SK-N-SH (cell line): ENCODE data around the gene SPINK1. TPM values are rescaled to one million over a fixed set of nuclear protein-coding genes. Genes with fewer than 3 reads are reported as not detected.

Source experiments
- CTCF ChIA-PET: fragments of 300-600, 350-600 bp; formaldehyde crosslinking; extraction: SDS; loops from one replicate; lab custom pipeline; 2021; lab: Yijun Ruan, JAX
- POLR2A ChIA-PET: fragments of 350-600 bp; sonication (Branson Sonifier 250); formaldehyde crosslinking; extraction: SDS; loops from one replicate; lab custom pipeline; 2020; ENCODE audit warnings: antibody characterized with exemption, inconsistent platforms; lab: Yijun Ruan, JAX
- DNase-seq: peaks from one replicate; pipeline ENCODE4 v3.0.0; 2012
- H2AFZ ChIP-seq: fragments of 200-600 bp; sonication (generic); 2 replicates; pipeline ENCODE4 v1.8.1; 2016; ENCODE audit warnings: antibody characterized with exemption, mild to moderate bottlenecking, low read depth
- H3F3A ChIP-seq: fragments of 200-600 bp; sonication (generic); replicated peaks from 2 replicates; pipeline ENCODE3; 2016; ENCODE audit warnings: antibody characterized with exemption, mild to moderate bottlenecking; ENCODE audit not compliant: insufficient read depth
- H3K27ac ChIP-seq, 2 experiments: fragments of 200-500 bp in 1 of 2; fragments of 200-600 bp in 1 of 2; sonication (Bioruptor generic) in 1 of 2; sonication (generic), shearing (Covaris generic) in 1 of 2; 2 replicates each; pipeline versions ENCODE4 v1.5.1 to v1.6.1; 2014 to 2016; ENCODE audit warnings: low read depth in 2 of 2, inconsistent platforms in 1 of 2, low read length in 1 of 2, mild to moderate bottlenecking in 1 of 2, mixed read lengths in 1 of 2
- H3K27me3 ChIP-seq: fragments of 200-600 bp; sonication (generic), shearing (Covaris generic); 2 replicates; pipeline ENCODE4 v1.6.1; 2016; ENCODE audit warnings: mixed run types; ENCODE audit not compliant: insufficient read depth
- H3K36me3 ChIP-seq, 2 experiments: fragments of 200-500 bp in 1 of 2; fragments of 200-600 bp in 1 of 2; sonication (Bioruptor generic) in 1 of 2; sonication (generic) in 1 of 2; replicated peaks in 1 of 2; 2 replicates each; pipeline versions ENCODE3 to v1.5.1; 2014 to 2016; ENCODE audit warnings: low read length in 1 of 2, mild to moderate bottlenecking in 1 of 2; ENCODE audit not compliant: insufficient read depth in 2 of 2, control insufficient read depth in 1 of 2
- H3K4me1 ChIP-seq, 2 experiments: fragments of 200-500 bp in 1 of 2; fragments of 200-600 bp in 1 of 2; sonication (Bioruptor generic) in 1 of 2; sonication (generic), shearing (Covaris generic) in 1 of 2; 2 replicates each; pipeline versions ENCODE4 v1.5.1 to v1.6.1; 2014 to 2016; ENCODE audit warnings: low read depth in 1 of 2, low read length in 1 of 2, mixed run types in 1 of 2; ENCODE audit not compliant: insufficient read depth in 2 of 2, control insufficient read depth in 1 of 2
- H3K4me2 ChIP-seq: fragments of 200-600 bp; sonication (generic), shearing (Covaris generic); 2 replicates; pipeline ENCODE4 v1.6.1; 2017; ENCODE audit warnings: mixed run types
- H3K4me3 ChIP-seq, 2 experiments: fragments of 200-500 bp in 1 of 2; fragments of 200-600 bp in 1 of 2; sonication (Bioruptor generic) in 1 of 2; sonication (generic), shearing (Covaris generic) in 1 of 2; 2 replicates each; pipeline versions ENCODE4 v1.5.1 to v1.8.1; 2014 to 2016; ENCODE audit warnings: low read depth in 2 of 2, inconsistent platforms in 1 of 2, low read length in 1 of 2, mild to moderate bottlenecking in 1 of 2, mixed read lengths in 1 of 2, moderate library complexity in 1 of 2
- H3K79me2 ChIP-seq: fragments of 200-600 bp; sonication (generic); 2 replicates; pipeline ENCODE4 v1.8.1; 2017; ENCODE audit warnings: mild to moderate bottlenecking; ENCODE audit not compliant: insufficient read depth
- H3K9ac ChIP-seq: fragments of 200-600 bp; sonication (generic); 2 replicates; pipeline ENCODE4 v1.6.1; 2017; ENCODE audit warnings: mixed run types
- H3K9me2 ChIP-seq: fragments of 200-600 bp; sonication (generic); 2 replicates; pipeline ENCODE4 v1.6.1; 2017; ENCODE audit warnings: mixed run types
- H3K9me3 ChIP-seq: fragments of 200-600 bp; sonication (generic); 2 replicates; pipeline ENCODE4 v1.6.1; 2017; ENCODE audit warnings: mixed run types, mild to moderate bottlenecking, moderate library complexity
- H4K20me1 ChIP-seq: fragments of 200-600 bp; sonication (generic); 2 replicates; pipeline ENCODE4 v1.6.1; 2017; ENCODE audit warnings: mild to moderate bottlenecking, mixed run types; ENCODE audit not compliant: insufficient read depth
- FOXJ3 ChIP-seq: sonication (generic); formaldehyde crosslinking; IDR thresholded peaks from 2 replicates; pipeline ENCODE4 v1.5.1; 2020; ENCODE audit warnings: mild to moderate bottlenecking, missing genetic modification reagents
- FOXM1 ChIP-seq: IDR thresholded peaks from 2 replicates; pipeline ENCODE4 v1.4.0; 2012; ENCODE audit warnings: low read depth, mild to moderate bottlenecking
- MEF2A ChIP-seq: IDR thresholded peaks from 2 replicates; pipeline ENCODE4 v1.4.0; 2012; ENCODE audit warnings: low read depth, borderline replicate concordance
- TCF12 ChIP-seq: IDR thresholded peaks from 2 replicates; pipeline ENCODE4 v1.4.0; 2012
- WGBS: methylation state at CpG from one replicate; pipeline ENCODE4 v1.1.6; 2017; ENCODE audit warnings: low lambda C conversion rate; 5-methylcytosine and 5-hydroxymethylcytosine counted together
- polyA plus RNA-seq, 3 experiments: library from polyadenylated mRNA; depleted of rRNA; stranded (reverse); fragments of >200 nt; gene quantifications; 2 replicates each; pipeline ENCODE4 v1.2.3, GENCODE V29; 2012
- TF ChIP-seq, protein P1 (sequence below): fragments of 200-600 bp; sonication (generic); IDR thresholded peaks from 2 replicates; pipeline ENCODE4 v1.6.1; 2017; ENCODE audit warnings: antibody characterized with exemption, mild to moderate bottlenecking, moderate library complexity
- TF ChIP-seq, protein P2 (sequence below): fragments of 150-350 bp; IDR thresholded peaks from 2 replicates; pipeline ENCODE4 v1.6.1; 2016; ENCODE audit warnings: mild to moderate bottlenecking, low read depth, low read length

Gene SPINK1
- polyA plus RNA-seq, 1 of the 3 experiments (the other 2 are of a cell fraction): not detected

DNA sequence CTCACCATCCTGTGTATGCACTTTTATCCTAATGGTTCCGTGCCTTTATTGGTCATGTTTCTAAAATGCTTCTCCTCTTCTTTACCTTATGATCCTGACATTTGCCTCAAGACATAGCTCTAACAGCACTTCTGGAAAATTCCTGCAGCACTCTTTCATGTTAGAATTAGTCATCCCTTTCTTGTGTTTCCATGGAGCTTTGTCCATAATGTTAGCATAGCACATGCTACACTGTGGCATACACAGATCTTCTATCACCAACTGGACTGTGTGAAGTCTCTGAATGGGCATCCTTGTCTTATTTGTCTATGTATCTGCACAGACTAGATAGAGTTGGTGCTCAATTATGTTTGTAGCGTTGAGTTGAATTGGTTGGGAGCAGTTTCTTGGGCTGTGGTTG, 49.0 kb upstream of the SPINK1 start:
- Histone ChIP-seq H3K27me3 (no peaks in the 10 kb centered on the region), H2AFZ (no peak overlapping the region), H3K4me1 (no peaks in the 10 kb centered on the region)
- TF ChIP-seq, protein P1, sequence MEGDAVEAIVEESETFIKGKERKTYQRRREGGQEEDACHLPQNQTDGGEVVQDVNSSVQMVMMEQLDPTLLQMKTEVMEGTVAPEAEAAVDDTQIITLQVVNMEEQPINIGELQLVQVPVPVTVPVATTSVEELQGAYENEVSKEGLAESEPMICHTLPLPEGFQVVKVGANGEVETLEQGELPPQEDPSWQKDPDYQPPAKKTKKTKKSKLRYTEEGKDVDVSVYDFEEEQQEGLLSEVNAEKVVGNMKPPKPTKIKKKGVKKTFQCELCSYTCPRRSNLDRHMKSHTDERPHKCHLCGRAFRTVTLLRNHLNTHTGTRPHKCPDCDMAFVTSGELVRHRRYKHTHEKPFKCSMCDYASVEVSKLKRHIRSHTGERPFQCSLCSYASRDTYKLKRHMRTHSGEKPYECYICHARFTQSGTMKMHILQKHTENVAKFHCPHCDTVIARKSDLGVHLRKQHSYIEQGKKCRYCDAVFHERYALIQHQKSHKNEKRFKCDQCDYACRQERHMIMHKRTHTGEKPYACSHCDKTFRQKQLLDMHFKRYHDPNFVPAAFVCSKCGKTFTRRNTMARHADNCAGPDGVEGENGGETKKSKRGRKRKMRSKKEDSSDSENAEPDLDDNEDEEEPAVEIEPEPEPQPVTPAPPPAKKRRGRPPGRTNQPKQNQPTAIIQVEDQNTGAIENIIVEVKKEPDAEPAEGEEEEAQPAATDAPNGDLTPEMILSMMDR: no peak
- TF ChIP-seq, all 33 proteins: peak for 0
- H3K9me3 ChIP-seq: no peaks in the 10 kb centered on the region
- WGBS: 50% methylated on average over 2 of the region's 2 CpGs
- no peak overlapping the region for H3K4me3 ChIP-seq
- peaks cover 0 to 5% of the 10 kb centered on the region in 2 experiments for H3K36me3 ChIP-seq
- no peaks in the 10 kb centered on the region for H3K9me2 ChIP-seq
- no peaks in the 10 kb centered on the region for H3F3A ChIP-seq
- no peak overlapping the region for H3K9ac ChIP-seq
- no peak for DNase-seq
- ChIA-PET POLR2A (no interaction called here), CTCF (interaction anchor here (5.1 kb wide), 1 partner anchor 54 kb away, joined by 35 read pairs; no protein-coding TSS in a partner anchor)
- H4K20me1 ChIP-seq: no peaks in the 10 kb centered on the region
- no peak overlapping the region for H3K27ac ChIP-seq
- H3K79me2 ChIP-seq: no peaks in the 10 kb centered on the region
- no peak overlapping the region for H3K4me2 ChIP-seq

DNA sequence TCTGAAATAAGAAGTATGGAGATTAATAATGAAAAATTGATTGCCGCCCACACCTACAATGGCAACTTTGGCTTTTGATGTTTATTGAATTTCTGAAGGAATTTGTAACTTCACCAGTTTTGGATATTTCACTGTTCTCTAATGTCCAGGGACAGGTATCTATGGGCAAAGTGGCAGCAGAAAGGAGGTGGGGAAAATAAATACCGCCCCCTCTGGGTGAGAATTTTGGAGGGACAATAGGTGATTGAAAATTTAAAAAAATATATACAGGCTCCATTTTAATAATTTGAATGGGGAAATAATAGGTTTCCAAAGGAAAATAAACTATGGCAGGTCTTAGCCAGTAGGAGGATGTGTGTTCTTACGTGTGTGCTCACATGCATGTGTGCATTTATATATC, 48.3 kb upstream of the SPINK1 start:
- Histone ChIP-seq H4K20me1 (no peaks in the 10 kb centered on the region), H3K4me3 (no peak overlapping the region), H3K27me3 (no peaks in the 10 kb centered on the region), H3K36me3 (no peaks in the 10 kb centered on the region), H3K9me2 (no peaks in the 10 kb centered on the region), H2AFZ (no peak overlapping the region), H3K4me2 (no peak overlapping the region), H3F3A (no peaks in the 10 kb centered on the region), H3K9me3 (no peaks in the 10 kb centered on the region), H3K4me1 (no peaks in the 10 kb centered on the region), H3K79me2 (no peaks in the 10 kb centered on the region), H3K9ac (no peak overlapping the region), H3K27ac (no peak overlapping the region)
- CTCF ChIA-PET: interaction anchor here (0.6 to 1.2 kb wide), 2 partner anchors 22 to 56 kb away, joined by 3 read pairs; no protein-coding TSS in a partner anchor
- TF ChIP-seq, protein P1: peak; percentile 18; the same call in 1 of the 2 replicates
- no peak for TF ChIP-seq FOXJ3 (CRISPR knock-in tag)
- TF ChIP-seq MEF2A: no peak
- TF ChIP-seq TCF12: no peak
- TF ChIP-seq FOXM1: no peak
- TF ChIP-seq, protein P2, sequence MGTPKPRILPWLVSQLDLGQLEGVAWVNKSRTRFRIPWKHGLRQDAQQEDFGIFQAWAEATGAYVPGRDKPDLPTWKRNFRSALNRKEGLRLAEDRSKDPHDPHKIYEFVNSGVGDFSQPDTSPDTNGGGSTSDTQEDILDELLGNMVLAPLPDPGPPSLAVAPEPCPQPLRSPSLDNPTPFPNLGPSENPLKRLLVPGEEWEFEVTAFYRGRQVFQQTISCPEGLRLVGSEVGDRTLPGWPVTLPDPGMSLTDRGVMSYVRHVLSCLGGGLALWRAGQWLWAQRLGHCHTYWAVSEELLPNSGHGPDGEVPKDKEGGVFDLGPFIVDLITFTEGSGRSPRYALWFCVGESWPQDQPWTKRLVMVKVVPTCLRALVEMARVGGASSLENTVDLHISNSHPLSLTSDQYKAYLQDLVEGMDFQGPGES: no peak
- DNase-seq: no peak
- POLR2A ChIA-PET: no interaction called here
- WGBS: 64% methylated on average over 3 of the region's 3 CpGs
